DND-41 (cell line): ENCODE measurements around the gene RIPOR3.

Experiments
- EZH2 ChIP-seq: IDR thresholded peaks from 3 replicates; pipeline ENCODE4 v1.6.1; 2012; ENCODE audit warnings: borderline replicate concordance, low read depth, mild to moderate bottlenecking, moderate library complexity, low read length, inconsistent platforms; ENCODE audit not compliant: severe bottlenecking
- TF ChIP-seq, protein P1 (sequence below): IDR thresholded peaks from 2 replicates; pipeline ENCODE4 v1.5.1; 2012; ENCODE audit warnings: borderline replicate concordance, low read length, moderate library complexity, mild to moderate bottlenecking; ENCODE audit not compliant: poor library complexity, severe bottlenecking; ENCODE audit errors: extremely low read depth

DNA sequence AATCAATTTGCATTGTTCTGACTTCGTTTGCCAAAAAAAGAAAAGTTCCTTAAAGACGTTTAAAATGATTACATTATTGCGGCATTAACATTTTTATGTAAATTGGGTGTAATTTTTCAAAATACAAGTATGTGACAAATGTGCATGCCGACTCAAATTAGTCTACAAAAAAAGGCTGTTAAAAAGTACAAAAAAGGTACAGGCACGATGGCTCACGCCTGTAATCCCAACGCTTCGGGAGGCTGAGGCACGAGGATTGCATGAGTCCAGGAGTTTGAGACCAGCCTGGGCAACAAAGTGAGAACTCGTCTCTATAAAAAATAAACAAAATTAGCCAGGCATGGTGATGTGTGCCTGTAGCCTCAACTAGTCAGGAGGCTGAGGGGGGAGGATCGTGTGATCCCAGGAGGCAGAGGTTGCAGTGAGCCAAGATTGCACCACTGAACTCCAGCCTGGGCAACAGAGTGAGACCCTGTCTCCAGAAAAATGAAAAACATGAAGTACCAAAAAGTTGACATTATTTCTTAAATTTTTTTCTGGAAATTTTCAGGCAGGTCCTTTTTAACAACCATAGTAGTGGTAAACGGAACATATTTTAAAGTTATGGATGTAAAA lies 91.0 kb downstream of the RIPOR3 start:
- TF ChIP-seq, protein P1, sequence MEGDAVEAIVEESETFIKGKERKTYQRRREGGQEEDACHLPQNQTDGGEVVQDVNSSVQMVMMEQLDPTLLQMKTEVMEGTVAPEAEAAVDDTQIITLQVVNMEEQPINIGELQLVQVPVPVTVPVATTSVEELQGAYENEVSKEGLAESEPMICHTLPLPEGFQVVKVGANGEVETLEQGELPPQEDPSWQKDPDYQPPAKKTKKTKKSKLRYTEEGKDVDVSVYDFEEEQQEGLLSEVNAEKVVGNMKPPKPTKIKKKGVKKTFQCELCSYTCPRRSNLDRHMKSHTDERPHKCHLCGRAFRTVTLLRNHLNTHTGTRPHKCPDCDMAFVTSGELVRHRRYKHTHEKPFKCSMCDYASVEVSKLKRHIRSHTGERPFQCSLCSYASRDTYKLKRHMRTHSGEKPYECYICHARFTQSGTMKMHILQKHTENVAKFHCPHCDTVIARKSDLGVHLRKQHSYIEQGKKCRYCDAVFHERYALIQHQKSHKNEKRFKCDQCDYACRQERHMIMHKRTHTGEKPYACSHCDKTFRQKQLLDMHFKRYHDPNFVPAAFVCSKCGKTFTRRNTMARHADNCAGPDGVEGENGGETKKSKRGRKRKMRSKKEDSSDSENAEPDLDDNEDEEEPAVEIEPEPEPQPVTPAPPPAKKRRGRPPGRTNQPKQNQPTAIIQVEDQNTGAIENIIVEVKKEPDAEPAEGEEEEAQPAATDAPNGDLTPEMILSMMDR: no peak
- TF ChIP-seq EZH2: no peak
